Motor neuron (in vitro differentiated cells): ENCODE results near the gene SNX3. TPM values are rescaled to one million over a fixed set of nuclear protein-coding genes. Genes with fewer than 3 reads are reported as not detected.

Experiments
- ATAC-seq, 8 experiments: fragments of 200-7000 bp; cut with Tn5 transposase; replicated peaks in 6 of 8; 2 replicates each; pipeline ENCODE4 v1.8.0; 2021; ENCODE audit warnings: mild to moderate bottlenecking in 8 of 8, moderate library complexity in 8 of 8
- H3K27ac ChIP-seq, 2 donors: fragments of 250-450 bp; sonication (Bioruptor Pico); 2 replicates each; pipeline ENCODE4 v1.9.0; 2021; ENCODE audit warnings: antibody characterized with exemption in 2 of 2, mild to moderate bottlenecking in 2 of 2, moderate library complexity in 1 of 2
- H3K4me1 ChIP-seq, 2 donors: fragments of 250-450 bp; sonication (Bioruptor Pico); replicated peaks in 1 of 2; 2 replicates each; pipeline ENCODE4 v1.6.1; 2021; ENCODE audit warnings: antibody characterized with exemption in 2 of 2, mild to moderate bottlenecking in 2 of 2, moderate library complexity in 1 of 2
- H3K4me3 ChIP-seq, 5 donors: fragments of 250-450 bp; sonication (Bioruptor Pico); 2 replicates each; pipeline ENCODE4 v1.9.0; 2021; ENCODE audit warnings: antibody characterized with exemption in 5 of 5, mild to moderate bottlenecking in 5 of 5, moderate library complexity in 4 of 5
- WGBS, 10 experiments: fragments of 450-650 bp; shearing (Covaris generic); methylation state at CpG; one replicate each; pipeline ENCODE4 v1.0.0; 2022; 5-methylcytosine and 5-hydroxymethylcytosine counted together
- in situ Hi-C, 9 experiments: fragments of 400-800 bp; cut with MboI; loops; one replicate each; pipeline ENCODE4 v1.15.0; 2021; ENCODE audit warnings: low sequenced_read_pairs in 9 of 9, low pct_unique_long_range_greater_than_20kb in 2 of 9; ENCODE audit not compliant: unreplicated experiment in 9 of 9
- total RNA-seq, 8 experiments: library from RNA; unstranded; fragments of 300-600 nt; gene quantifications; 2 replicates each; pipeline versions ENCODE4 v1.2.3 to v1.2.4, GENCODE V29; 2022

Gene SNX3
- total RNA-seq, 8 experiments from 2014 or later: 51.3 to 227 (median 103) TPM

DNA sequence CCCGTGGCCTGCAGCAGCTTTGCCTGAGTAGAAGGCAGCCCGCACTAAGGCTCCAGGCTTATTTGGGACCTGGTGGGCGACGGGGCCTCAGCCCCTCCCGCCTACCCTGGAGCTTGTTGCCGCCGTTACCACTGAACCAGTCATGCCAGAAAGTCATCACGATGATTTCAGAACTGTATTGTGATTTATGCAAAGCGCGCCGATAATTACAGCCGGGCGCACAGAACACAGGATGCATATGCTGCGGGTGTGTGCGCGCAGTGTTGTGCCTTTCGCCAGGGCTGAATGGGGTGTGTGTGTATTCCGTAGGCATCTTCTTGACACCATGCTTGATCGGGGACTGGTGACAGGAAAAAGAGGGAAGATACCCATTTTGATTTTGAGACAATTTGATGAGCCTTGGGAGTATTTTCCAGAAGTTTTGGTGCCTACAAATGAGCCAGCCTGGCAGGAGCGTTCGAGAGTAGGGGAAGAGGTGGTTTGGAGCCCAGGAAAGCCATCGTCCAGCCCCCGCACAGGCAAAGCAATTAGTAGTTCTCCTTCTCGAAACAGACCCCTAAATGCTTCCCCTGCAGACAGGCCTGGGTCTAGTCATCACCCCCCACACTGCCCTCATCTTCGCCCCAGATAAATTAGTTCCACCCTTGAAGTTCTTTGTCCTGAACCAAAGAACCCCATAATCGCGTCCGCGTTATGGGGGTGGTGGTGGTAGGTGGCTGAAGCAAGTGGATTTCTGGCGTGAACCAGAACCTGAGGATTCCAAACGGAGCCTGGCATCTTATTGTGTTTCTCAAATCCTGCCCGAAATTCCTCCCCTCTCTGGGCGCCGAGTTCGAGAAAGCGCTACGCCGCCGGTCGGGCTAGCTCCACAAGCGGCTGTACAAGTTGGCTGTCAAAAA is 96.9 kb downstream of the SNX3 start:
- Histone ChIP-seq H3K27ac (no peak overlapping the region), H3K4me1 (peaks cover 11 to 21% of the 10 kb centered on the region in 2 donors), H3K4me3 (no peak overlapping the region)
- WGBS, 10 experiments: 0 to 38% (median 16%) methylated on average over 1 to 25 of the region's 41 CpGs
- in situ Hi-C loops: no loop called here
- ATAC-seq: peak in 3 of 8 experiments; percentile 57 to 82 (median 75)

DNA sequence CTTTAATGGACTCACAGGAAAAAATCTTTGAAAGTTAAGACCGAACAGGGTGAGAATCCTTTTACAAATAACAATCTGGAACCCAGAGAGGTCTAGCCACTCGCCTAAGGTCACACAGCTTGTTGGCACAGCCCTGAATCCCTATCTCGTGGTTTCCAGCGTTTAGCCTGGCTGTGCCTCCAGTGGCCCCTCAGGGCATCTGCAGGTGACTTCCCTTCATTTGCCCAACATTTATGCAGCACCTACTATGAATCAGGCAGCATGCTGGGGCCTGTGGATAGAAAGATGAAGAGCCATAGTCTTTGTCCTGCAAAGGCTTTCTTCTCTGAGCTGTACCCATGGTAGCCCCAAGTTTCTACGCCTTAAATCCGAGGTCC is 97.6 kb downstream of the SNX3 start:
- ATAC-seq: peak in 1 of 8 experiments; percentile 13
- in situ Hi-C loops: no loop called here
- Histone ChIP-seq H3K4me3 (no peak overlapping the region), H3K27ac (no peak overlapping the region), H3K4me1 (peaks cover 11 to 23% of the 10 kb centered on the region in 2 donors)
- 0 to 100% (median 20%) methylated on average over 1 to 5 of the region's 6 CpGs; no CpG with 5 or more reads in 1 of the 10 experiments for WGBS, 10 experiments

DNA sequence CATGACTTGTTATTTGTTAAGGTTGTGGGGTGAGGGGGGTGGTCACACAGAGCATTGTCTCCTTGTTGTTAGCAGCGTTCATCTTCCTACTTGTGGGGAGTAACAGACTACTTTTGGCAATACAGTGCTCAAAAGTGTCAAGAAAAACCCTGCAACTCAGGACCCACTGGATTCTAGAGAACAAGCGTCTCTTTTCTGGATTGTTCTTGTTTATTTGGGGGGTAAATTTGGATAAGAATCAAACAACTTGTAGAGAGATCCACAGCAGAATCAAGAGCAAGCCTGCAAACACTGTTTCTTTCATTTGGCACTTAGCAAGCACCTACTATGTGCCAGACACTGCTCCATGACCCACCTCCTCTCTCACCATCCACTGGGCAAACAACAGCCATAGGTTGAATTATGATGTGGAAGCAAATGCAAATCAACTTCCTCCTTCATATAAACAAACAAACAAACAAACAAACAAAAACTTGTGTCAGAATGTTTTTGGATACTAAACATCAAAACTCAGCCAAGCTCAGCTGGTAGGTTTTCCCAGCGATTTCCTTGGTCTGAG is 99.0 kb downstream of the SNX3 start:
- no peak for ATAC-seq
- in situ Hi-C loops: no loop called here
- WGBS, 10 experiments: 0 to 70% (median 33%) methylated on average over 1 to 2 of the region's 3 CpGs; no CpG with 5 or more reads in 4 of the 10 experiments
- peaks cover 13 to 31% of the 10 kb centered on the region in 2 donors for H3K4me1 ChIP-seq
- H3K27ac ChIP-seq: no peak overlapping the region
- no peak overlapping the region for H3K4me3 ChIP-seq

Other genes starting within 250 kb of the SNX3 start
- 100 to 1,000 TPM in 1 of 8 experiments, 10 to 100 TPM in 7; 13.7 to 189 (median 27.2) TPM for gene OSTM1, start 186.3 kb downstream of the SNX3 start, total RNA-seq
- gene NR2E1, start 95.0 kb downstream of the SNX3 start, total RNA-seq: 1 to 10 TPM in 3 of 8 experiments, under 1 TPM in 4, not detected in 1; 0.45 to 4.6 (median 0.87) TPM
- 10 to 100 TPM in 3 of 8 experiments, 1 to 10 TPM in 5; 4.3 to 17.4 (median 7.2) TPM for gene AFG1L, start 34.0 kb upstream of the SNX3 start, total RNA-seq